Activated gamma-delta T cell treated with anti-CD3 and anti-CD28 coated beads, Interleukin-2, amount 50 U/mL, for 16 hours (primary cell): ENCODE data around the gene F10.
"Not testable (repeated sequence)": the region's sequence is repeated elsewhere in the genome, so short reads cannot be mapped to it uniquely, and the experiment has no call there.

Experiments
- DNase-seq: peaks from one replicate; pipeline ENCODE4 v3.0.0-alpha.2; 2020; ENCODE audit warnings: low read depth

The F10 gene

DNA sequence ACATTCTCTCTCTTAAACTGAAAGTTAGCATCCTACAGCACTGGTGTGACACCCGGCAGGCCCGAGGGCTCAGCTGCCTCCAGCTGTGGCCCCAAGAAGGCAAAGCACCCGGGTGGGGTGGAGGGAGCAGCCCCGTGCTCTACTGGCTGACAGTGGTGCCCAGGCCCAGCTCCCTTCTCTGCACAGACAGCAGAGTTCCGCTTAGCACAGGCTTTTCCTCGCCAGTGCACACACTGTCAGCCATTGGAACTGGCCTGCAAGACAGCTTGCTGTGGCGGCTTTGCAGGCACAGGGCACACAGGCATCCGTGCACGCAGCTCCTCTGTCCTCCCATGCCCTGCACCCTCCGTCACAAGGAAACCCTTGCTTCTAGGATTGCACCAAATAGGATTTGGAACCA, 20.3 kb upstream of the F10 start:
- DNase-seq, result not testable (repeated sequence)

GRCh38 chr13:113102727-113103126, 19.9 kb upstream of the F10 start:
- no peak for DNase-seq

DNA sequence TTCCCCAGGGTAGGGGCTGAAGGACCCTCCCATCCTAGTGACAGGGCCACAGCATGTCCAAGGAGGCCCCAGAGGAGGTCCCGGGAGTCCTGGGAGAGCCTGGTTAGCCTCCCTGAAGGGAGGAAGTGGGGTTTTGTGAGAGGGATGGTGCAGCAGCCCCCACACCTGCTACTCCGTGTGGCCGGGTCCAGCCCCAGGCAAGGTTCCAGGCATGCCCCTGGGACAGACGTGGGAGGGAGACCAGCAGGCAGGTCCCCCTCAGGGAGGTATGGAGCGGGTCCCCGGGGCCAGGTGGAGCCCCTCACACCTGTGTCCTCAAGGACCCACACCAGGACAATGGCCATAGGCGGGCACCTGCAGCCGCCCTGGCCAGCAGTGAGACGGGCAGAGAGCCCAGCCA, 19.0 kb upstream of the F10 start:
- no peak for DNase-seq

DNA sequence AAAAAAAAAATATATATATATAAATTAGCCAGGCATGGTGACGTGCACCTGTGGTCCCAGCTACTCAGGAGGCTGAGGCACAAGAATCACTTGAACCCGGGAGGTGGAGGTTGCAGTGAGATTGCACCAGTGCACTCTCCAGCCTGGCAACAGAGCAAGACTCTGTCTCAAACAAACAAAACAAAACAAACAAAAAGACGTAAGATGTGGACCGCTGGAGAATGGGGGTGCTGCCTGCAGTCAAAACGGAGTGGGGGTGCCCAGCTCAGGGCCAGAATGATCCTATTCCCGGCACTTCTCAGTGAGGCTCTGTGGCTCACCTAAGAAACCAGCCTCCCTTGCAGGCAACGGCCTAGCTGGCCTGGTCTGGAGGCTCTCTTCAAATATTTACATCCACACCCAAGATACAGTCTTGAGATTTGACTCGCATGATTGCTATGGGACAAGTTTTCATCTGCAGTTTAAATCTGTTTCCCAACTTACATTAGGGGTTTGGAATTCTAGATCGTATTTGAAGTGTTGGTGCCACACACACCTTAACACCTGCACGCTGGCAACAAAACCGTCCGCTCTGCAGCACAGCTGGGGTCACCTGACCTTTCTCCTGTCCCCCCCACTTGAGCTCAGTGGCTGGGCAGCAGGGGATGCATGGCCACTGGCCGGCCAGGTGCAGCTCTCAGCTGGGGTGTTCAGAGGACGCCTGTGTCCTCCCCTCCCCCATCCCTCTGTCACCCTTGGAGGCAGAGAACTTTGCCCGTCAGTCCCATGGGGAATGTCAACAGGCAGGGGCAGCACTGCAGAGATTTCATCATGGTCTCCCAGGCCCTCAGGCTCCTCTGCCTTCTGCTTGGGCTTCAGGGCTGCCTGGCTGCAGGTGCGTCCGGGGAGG, 17.3 kb upstream of the F10 start, which contains the start of gene F7:
Gene F7 (plus strand): TSS at position 760 of the 889 bp plus-strand sequence. CDS start 51 bp downstream, at position 811.
- no peak for DNase-seq

DNA sequence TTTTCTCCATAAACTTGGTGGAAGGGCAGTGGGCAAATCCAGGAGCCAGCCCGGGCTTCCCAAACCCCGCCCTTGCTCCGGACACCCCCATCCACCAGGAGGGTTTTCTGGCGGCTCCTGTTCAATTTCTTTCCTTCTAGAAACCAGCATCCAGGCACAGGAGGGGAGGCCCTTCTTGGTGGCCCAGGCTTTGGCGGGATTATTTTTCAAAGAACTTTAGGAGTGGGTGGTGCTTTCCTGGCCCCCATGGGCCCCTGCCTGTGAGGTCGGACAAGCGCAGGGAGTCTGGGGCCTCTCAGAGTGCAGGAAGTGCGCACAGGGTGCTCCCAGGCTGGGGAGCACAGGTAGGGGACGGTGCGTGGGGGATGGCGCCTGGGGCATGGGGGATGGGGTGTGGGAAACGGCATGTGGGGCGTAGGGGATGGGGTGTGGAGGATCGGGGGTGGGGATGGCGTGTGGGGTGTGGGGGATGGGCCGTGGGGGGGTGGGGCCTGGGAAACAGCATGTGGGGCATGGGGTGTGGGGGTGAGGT, 16.6 kb upstream of the F10 start:
- no peak for DNase-seq

GRCh38 chr13:113106711-113107351, 15.8 kb upstream of the F10 start:
- no peak for DNase-seq

GRCh38 chr13:113108521-113108920, 14.1 kb upstream of the F10 start:
- not testable (repeated sequence) for DNase-seq

- no peak for DNase-seq
Observed at GRCh38 chr13:113109151-113110047, 13.2 kb upstream of the F10 start.

GRCh38 chr13:113110048-113110851, 12.3 kb upstream of the F10 start:
- no peak for DNase-seq

GRCh38 chr13:113110852-113111315, 11.7 kb upstream of the F10 start:
- DNase-seq, result no peak

GRCh38 chr13:113111821-113112220, 10.8 kb upstream of the F10 start:
- not testable (repeated sequence) for DNase-seq

DNA sequence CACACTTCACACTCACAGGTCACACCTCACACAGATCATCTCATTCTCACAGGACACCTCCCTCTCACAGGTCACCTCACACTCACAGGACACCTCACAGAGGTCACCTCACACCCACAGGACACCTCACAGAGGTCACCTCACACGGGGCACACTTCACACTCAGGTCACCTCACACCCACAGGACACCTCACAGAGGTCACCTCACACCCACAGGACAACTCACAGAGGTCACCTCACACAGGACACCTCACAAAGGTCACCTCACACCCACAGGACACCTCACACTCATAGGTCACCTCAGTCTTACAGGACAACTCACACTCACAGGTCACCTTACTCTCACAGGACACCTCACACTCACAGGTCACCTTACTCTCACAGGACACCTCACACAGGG, 10.1 kb upstream of the F10 start:
- DNase-seq, result not testable (repeated sequence)

GRCh38 chr13:113112893-113113845, 9.4 kb upstream of the F10 start:
- no peak for DNase-seq

GRCh38 chr13:113113846-113114271, 8.7 kb upstream of the F10 start:
- no peak for DNase-seq

DNA sequence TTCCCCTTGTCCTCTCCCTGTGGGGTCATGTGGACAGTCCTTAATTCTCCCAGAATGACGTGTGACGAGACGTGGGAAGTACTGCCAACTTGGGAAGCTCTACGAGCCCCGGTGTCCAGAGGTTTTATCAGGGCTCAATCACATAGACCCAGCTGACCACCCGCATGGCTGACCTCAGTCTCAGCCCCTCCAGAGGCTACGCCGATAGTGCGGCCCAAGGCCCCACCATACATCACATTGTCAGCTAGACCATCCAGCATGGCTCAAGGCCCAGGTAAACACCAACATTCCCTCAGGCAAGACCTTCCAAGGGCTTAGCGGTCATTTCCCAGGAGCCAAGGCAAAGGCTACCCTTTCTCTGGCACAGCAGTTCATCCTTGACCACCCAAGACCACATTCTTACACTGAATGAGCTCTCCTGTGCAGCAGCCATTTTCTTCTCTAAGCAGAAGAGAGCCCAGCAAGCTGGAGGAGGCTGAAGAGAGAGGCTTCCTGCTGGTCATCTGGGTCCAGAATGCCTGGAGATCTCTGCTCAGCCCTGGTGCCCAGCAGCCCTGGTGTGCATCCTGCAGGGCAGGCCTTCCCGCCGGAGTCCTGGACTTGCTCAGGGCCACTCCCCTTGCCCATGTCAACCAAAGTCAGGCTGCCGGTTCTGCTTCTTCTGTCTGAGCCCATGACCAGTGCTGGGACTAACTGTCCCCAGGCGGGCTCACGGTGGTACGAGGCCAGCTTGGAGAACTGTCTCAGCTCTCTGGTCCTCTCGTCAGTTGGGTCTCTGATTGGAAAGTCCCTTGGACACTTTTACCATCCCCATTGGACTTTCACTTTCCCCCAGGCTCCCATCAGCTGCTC, 7.9 kb upstream of the F10 start:
- DNase-seq, result no peak

DNA sequence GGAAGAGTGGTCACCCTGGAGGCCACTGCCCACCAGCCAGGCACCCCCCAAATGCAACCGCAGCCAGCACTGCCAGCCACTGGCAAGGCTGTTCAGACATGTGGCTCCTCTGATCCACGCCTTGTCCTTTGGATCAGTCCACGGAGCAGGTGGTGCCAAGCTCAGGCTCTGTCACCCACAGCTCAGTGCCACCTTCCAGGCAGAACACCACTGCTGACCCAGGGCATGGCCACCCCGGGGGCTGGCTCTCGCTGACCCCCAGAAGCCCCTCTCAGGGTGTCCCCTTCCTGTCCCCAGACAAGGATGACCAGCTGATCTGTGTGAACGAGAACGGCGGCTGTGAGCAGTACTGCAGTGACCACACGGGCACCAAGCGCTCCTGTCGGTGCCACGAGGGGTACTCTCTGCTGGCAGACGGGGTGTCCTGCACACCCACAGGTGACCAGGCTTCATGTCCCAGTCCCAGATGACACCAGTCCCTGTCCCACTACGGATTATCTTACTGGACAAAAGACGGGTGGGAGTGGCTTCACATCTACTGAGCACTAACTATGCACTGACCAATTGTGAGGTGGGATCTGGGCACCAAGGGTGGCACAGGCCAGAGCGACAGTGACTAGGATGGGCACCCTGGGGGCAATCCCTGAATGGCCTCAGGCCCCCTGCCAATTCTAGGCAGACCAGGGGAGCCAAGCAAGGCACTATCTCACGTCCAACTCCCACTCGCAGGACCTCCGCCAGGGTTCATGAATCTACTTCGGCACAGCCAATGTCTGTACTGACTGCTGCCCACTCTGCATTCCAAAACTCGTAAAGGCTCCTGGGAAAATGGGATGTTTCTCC, 7.0 kb upstream of the F10 start:
- DNase-seq, result no peak

- no peak for DNase-seq
Observed at GRCh38 chr13:113116206-113116800, 6.3 kb upstream of the F10 start.

- no peak for DNase-seq
Observed at GRCh38 chr13:113116871-113117271, 5.7 kb upstream of the F10 start.
